ENCODE measurements around the gene CYP2C8. TPM values are rescaled to one million over a fixed set of nuclear protein-coding genes. Genes with fewer than 3 reads are reported as not detected.
A peak's percentile ranks its signal among the peaks of the same experiment; 100 is the strongest.

CYP2C8 gene
- total RNA-seq, 1 experiment from 2014 or later = 0.26 TPM

- Histone ChIP-seq H3K4ac (ENCODE audit: low read depth, low read length) (no peak overlapping the region), H2AFZ (ENCODE audit: low read length) (no peak overlapping the region), H3K23ac (ENCODE audit: insufficient read length, low read depth, low read length) (no peak overlapping the region), H4K8ac (replicated peaks; ENCODE audit: insufficient read length, low read depth, low read length) (no peak overlapping the region), H3K79me2 (ENCODE audit: insufficient read depth, low read length) (no peaks in the 10 kb centered on the region), H3K9ac (ENCODE audit: extremely low read depth, insufficient read length, low read length) (no peak overlapping the region), H2BK15ac (ENCODE audit: low read depth, low read length) (no peak overlapping the region), H2BK12ac (ENCODE audit: insufficient read length, low read depth, low read length) (no peak overlapping the region), H3K18ac (ENCODE audit: insufficient read length, low read depth, low read length) (no peak overlapping the region), H3K23me2 (ENCODE audit: insufficient read length, low read depth, low read length, poor library complexity, severe bottlenecking) (no peaks in the 10 kb centered on the region), H2BK120ac (ENCODE audit: low read depth, low read length, poor library complexity, severe bottlenecking) (no peak overlapping the region), H3K79me1 (ENCODE audit: insufficient read depth, low read depth, low read length, poor library complexity, severe bottlenecking) (no peaks in the 10 kb centered on the region), H4K91ac (ENCODE audit: insufficient read length, low read depth, low read length) (no peak overlapping the region), H3K27ac (ENCODE audit: insufficient read length, low read depth, low read length) (no peak overlapping the region), H2AK5ac (ENCODE audit: insufficient read length, low read length) (no peak overlapping the region), H3K27me3 (ENCODE audit: insufficient read depth, low read length) (no peaks in the 10 kb centered on the region), H3K9me3 (ENCODE audit: control insufficient read depth, low read depth, low read length) (no peaks in the 10 kb centered on the region), H3K4me2 (ENCODE audit: insufficient read depth, insufficient read length, low read length) (no peak overlapping the region), H3K4me1 (ENCODE audit: insufficient read depth, low read length) (no peaks in the 10 kb centered on the region; the same call in 1 of the 2 replicates), H2BK20ac (ENCODE audit: low read depth, low read length, poor library complexity, severe bottlenecking) (no peak overlapping the region), H3K56ac (ENCODE audit: insufficient read length, low read depth, low read length) (no peak overlapping the region), H4K20me1 (ENCODE audit: control insufficient read depth, insufficient read depth, insufficient read length) (no peaks in the 10 kb centered on the region), H3T11ph (ENCODE audit: low read length) (no peak overlapping the region), H3K14ac (ENCODE audit: insufficient read depth, low read length) (no peak overlapping the region), H2BK5ac (ENCODE audit: insufficient read length, low read length) (no peak overlapping the region), H4K5ac (ENCODE audit: insufficient read length, low read depth, low read length) (no peak overlapping the region)
- H3K27me3 Mint-ChIP-seq (ENCODE audit: low read depth) = no peaks in the 10 kb centered on the region; the same call in 1 of the 2 replicates
- no CpG with 5 or more reads among the region's 4 CpGs for WGBS (ENCODE audit: extremely low coverage, insufficient read length, low lambda C conversion rate)
- H3K4me1 Mint-ChIP-seq = peaks cover 11 to 14% of the 10 kb centered on the region in 2 experiments
- peaks cover 7 to 13% (median 12%) of the 10 kb centered on the region in 3 experiments for H3K36me3 Mint-ChIP-seq (ENCODE audit: insufficient read depth in 1 of 3, low read depth in 3 of 3)
- TF ChIP-seq CTCF (conservative IDR thresholded peaks at IDR 0.05) = no peak
- H3K4me3 Mint-ChIP-seq = no peak overlapping the region
- no peak overlapping the region for H3K27ac Mint-ChIP-seq
- peak; percentile 87 for DNase-seq
- H3K9me3 Mint-ChIP-seq = peaks cover 28% of the 10 kb centered on the region in 2 experiments
Measured at GRCh38 chr10:94992811-94993210, 76.5 kb downstream of the CYP2C8 start.

Data from H9 (cell line).